ENCODE data around the gene L1CAM. TPM values are rescaled to one million over a fixed set of nuclear protein-coding genes. Genes with fewer than 3 reads are reported as not detected.

L1CAM gene
- total RNA-seq, 6 experiments from 2014 or later: 0.33 to 0.64 (median 0.47) TPM; not detected in 2

- H3K27ac ChIP-seq: no peak overlapping the region
- H3K27me3 ChIP-seq: no peaks in the 10 kb centered on the region
- DNase-seq: peak in 1 of 3 donors; percentile 51
- H3K9me3 ChIP-seq: no peaks in the 10 kb centered on the region
- H3K4me1 ChIP-seq: peaks cover 0 to 17% (median 8%) of the 10 kb centered on the region in 4 donors
- 83% methylated on average over 7 of the region's 31 CpGs for WGBS (ENCODE audit: insufficient coverage, low coverage, low lambda C conversion rate, missing lambda C conversion rate)
- TF ChIP-seq, protein P1, sequence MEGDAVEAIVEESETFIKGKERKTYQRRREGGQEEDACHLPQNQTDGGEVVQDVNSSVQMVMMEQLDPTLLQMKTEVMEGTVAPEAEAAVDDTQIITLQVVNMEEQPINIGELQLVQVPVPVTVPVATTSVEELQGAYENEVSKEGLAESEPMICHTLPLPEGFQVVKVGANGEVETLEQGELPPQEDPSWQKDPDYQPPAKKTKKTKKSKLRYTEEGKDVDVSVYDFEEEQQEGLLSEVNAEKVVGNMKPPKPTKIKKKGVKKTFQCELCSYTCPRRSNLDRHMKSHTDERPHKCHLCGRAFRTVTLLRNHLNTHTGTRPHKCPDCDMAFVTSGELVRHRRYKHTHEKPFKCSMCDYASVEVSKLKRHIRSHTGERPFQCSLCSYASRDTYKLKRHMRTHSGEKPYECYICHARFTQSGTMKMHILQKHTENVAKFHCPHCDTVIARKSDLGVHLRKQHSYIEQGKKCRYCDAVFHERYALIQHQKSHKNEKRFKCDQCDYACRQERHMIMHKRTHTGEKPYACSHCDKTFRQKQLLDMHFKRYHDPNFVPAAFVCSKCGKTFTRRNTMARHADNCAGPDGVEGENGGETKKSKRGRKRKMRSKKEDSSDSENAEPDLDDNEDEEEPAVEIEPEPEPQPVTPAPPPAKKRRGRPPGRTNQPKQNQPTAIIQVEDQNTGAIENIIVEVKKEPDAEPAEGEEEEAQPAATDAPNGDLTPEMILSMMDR (IDR thresholded peaks at IDR 0.05): no peak
- TF ChIP-seq POLR2A (IDR thresholded peaks at IDR 0.05): no peak
- intact Hi-C loops (cut with DNase I): no loop called here
- H3K4me3 ChIP-seq: no peak overlapping the region
- no peaks in the 10 kb centered on the region for H3K36me3 ChIP-seq
- ATAC-seq: no peak
Measured at GRCh38 chrX:153930011-153930910, 44.3 kb upstream of the L1CAM start.

DNA sequence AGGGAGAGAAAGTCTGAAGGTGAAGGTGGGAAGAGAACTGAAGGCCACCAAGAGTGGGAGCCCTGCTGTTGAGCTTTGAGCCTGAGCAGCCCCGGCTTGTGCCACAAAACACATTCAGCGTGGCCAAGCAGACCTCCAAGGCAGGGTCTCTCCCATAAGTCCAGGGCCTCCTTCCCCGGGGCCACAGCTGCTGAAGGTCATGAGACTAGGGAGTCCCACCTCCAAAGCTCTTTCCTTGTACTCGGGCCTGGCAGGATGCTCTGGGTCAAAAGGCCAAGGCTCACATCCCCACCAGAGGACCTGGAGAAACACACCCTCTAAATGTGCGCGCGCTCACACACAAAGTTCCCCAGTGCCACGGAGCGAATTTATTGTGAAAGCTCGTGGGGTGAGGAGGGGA lies 43.6 kb upstream of the L1CAM start:
- ATAC-seq (no peak), DNase-seq (peak in 1 of 3 donors; percentile 21)
- TF ChIP-seq, protein P1 (IDR thresholded peaks at IDR 0.05): no peak
- no peak for TF ChIP-seq POLR2A (IDR thresholded peaks at IDR 0.05)
- no peak overlapping the region for H3K27ac ChIP-seq
- no peak overlapping the region for H3K4me3 ChIP-seq
- no peaks in the 10 kb centered on the region for H3K36me3 ChIP-seq
- intact Hi-C loops (cut with DNase I): no loop called here
- H3K27me3 ChIP-seq: no peaks in the 10 kb centered on the region
- whole genome bisulfite sequencing (ENCODE audit: insufficient coverage, low coverage, low lambda C conversion rate, missing lambda C conversion rate): no CpG with 5 or more reads among the region's 10 CpGs
- peaks cover 0 to 16% (median 8%) of the 10 kb centered on the region in 4 donors for H3K4me1 ChIP-seq
- H3K9me3 ChIP-seq: no peaks in the 10 kb centered on the region

- Histone ChIP-seq H3K27me3 (no peaks in the 10 kb centered on the region), H3K4me3 (peak overlapping the region in 2 of 3 donors; percentile 10 to 75), H3K36me3 (no peaks in the 10 kb centered on the region), H3K27ac (peak overlapping the region in 2 of 3 donors; percentile 5 to 17), H3K4me1 (peaks cover 0 to 12% (median 6%) of the 10 kb centered on the region in 4 donors), H3K9me3 (no peaks in the 10 kb centered on the region)
- intact Hi-C loops (cut with DNase I): no loop called here
- TF ChIP-seq, protein P1 (IDR thresholded peaks at IDR 0.05): no peak
- TF ChIP-seq POLR2A (IDR thresholded peaks at IDR 0.05): no peak
- ATAC-seq: no peak
- WGBS (ENCODE audit: insufficient coverage, low coverage, low lambda C conversion rate, missing lambda C conversion rate): 47% methylated on average over 8 of the region's 9 CpGs
- no peak for DNase-seq
Measured at GRCh38 chrX:153928846-153929245, 42.9 kb upstream of the L1CAM start.

- intact Hi-C loops (cut with DNase I): no loop called here
- H3K36me3 ChIP-seq: no peaks in the 10 kb centered on the region
- peak overlapping the region; percentile 79 to 84 (median 84) for H3K27ac ChIP-seq
- ATAC-seq (peak; percentile 92 to 95 (median 92)), DNase-seq (peak; percentile 95 to 98 (median 97))
- 7% methylated on average over 28 of the region's 76 CpGs for WGBS (ENCODE audit: insufficient coverage, low coverage, low lambda C conversion rate, missing lambda C conversion rate)
- peak overlapping the region; percentile 42 to 75 (median 64) for H3K4me3 ChIP-seq
- H3K4me1 ChIP-seq: peaks cover 0 to 9% (median 4%) of the 10 kb centered on the region in 4 donors
- TF ChIP-seq, protein P1 (IDR thresholded peaks at IDR 0.05): peak in 3 of 4 donors; percentile 16 to 20 (median 19)
- TF ChIP-seq POLR2A (IDR thresholded peaks at IDR 0.05): peak; percentile 92
- no peaks in the 10 kb centered on the region for H3K9me3 ChIP-seq
- no peaks in the 10 kb centered on the region for H3K27me3 ChIP-seq
Measured at GRCh38 chrX:153927922-153928760, 42.2 kb upstream of the L1CAM start.
